ENCODE results near the gene ATF7IP.

The ATF7IP gene

DNA sequence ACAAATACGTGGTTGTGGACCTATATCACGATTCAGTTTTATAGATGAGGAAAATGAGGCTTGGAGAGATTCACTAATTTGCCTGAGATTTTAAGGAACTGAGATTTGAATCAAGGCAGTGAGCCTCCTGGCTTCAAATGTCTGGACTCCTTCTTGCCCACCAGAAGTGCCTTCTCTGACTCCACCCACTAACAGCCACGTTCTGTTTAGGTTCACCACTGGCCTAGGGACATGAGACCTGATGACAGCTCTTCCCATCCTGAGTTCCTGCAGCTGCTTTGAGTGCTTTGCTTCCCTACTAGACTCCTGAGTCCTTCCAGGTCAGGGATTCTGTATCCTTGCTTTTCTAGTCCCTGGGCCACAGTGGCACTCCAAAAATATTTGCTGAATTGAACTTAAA, 145.1 kb downstream of the ATF7IP start:
- DNase-seq, result no peak

DNA sequence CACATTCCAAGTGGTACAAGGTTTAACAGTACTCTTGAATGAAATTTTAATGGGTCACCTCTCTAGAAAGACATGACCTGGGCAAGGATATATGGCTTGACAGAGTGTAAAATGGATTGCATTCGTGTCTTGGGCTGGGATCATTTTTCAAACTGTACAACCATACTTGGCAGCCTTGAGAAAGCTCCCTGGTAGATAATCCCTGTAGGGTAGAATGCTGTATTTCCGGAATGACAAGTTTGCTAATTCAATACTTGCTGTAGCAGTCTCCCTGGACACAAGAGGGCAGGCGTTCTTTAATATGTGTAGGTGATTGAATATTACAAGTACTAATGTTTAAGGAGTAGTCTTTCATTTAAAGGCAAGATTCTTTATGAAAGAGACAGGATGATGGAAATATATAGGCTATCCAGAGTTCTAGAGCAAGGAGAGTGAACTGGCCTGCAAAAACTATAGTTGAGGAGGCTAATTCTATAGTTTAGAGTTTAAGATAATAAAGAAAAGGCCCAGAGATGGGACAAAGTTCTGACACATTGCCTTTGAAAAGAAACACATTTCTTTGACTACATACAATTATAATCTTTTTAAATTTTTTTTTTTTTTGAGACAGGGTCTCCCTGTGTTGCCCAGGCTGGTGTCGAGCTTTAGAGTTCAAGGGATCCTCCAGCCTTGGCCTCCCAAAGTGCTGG, 148.8 kb downstream of the ATF7IP start:
- peak; percentile 4 for DNase-seq

- no peak for DNase-seq
Observed at GRCh38 chr12:14514946-14515345, 149.5 kb downstream of the ATF7IP start.

GRCh38 chr12:14521822-14522221, 156.3 kb downstream of the ATF7IP start:
- no peak for DNase-seq

GRCh38 chr12:14525964-14526363, 160.5 kb downstream of the ATF7IP start:
- DNase-seq, result no peak

GRCh38 chr12:14532152-14532551, 166.7 kb downstream of the ATF7IP start:
- DNase-seq, result no peak

GRCh38 chr12:14537088-14537487, 171.6 kb downstream of the ATF7IP start:
- no peak for DNase-seq

DNA sequence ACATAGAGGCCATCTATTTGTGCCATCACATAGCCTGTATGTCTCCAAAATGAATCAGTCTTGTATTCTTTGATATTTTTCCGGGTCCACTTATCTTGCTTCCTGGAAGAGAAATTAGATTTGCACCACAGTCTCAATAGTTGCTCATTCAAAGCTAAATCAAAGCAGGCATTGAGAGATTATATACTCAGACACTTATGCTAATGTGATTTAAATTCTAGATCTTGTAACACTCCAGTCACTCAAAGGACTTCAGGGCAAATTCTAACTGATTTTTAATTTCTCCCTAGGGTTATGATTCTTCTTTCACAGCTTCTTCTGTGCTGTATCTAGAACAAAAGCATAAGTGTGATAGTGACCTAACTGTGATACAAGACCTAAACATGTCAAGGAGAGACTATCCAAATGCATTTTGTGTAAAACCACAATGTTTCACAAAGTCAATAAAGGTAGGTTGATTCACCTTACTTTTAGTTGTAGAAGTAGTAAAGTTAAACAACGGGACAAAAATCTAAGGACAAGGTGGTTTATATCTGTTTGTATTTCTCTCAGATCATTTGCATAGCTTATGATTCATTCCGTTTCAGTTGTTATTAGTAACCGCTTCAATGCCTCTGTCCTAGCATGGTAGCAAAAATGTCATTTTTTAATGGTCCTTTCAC, 175.4 kb downstream of the ATF7IP start:
- DNase-seq, result no peak

DNA sequence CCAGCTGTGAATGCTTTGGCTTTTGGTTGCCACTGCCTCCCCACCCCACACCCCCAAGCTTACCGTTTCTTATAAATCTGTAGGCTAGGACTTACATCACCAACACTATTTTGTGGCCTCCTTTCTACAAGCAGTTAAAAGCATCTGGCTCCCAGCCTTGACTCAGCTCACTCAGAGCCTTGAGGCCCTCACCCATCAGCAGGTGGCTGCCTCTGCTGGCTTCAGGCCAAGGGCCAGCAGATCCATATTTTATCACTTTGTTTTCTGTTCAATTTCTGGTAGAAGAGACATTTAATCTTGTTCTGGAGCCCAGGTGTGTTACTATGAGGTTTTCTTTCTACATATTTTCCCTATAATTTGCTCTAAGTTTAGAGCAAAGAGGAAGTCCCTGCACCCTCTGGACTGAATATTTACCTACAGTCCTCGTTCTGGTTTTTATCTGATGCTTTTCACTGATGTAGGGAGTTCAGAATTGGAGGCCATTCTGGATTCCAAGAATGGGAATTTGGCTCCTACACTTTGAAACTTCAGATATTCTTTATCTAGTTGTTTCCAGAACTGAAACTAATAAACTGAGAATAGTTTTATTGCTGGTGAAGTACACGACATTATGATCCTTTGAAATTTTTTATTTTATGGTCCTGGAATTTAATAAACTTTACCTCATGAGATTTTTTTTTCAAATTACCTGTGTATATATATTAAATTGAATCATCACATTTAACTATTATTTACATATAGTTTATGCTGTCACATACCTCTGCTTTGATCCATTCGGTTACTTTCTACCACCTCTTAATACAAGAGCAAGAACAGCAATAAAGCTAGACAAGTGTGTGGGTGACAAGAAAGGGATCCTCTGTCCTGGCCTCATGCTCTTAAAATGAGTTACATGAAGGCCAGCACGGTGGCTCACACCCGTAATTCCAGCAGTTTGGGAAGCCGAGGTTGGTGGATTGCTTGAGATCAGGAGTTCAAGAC, 180.0 kb downstream of the ATF7IP start:
- DNase-seq, result no peak

- DNase-seq, result no peak
Observed at GRCh38 chr12:14547571-14547970, 182.1 kb downstream of the ATF7IP start.

DNA sequence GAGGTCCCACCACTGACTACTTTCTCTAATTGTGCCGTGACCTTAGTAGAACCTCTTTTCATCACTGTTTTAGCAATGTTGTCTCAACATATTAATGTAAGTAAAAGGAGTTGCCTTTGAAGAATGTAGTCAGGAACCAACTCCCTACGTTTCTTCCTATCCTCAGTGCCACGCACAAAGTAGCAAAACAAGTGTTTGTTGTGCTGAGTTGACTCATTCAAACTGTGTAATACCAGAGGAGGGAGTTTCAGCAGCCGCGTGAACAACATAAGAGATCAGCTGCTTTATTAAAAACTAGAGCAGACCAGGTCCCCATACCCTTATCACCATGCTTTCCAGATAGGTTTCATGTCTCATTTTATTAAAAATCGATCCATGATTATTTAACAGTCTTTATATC, 183.1 kb downstream of the ATF7IP start:
- no peak for DNase-seq
